ENCODE measurements around the gene CREB1.

- no peak for TF ChIP-seq EZH2 (IDR thresholded peaks at IDR 0.05; ENCODE audit: borderline replicate concordance, control insufficient read depth, low read depth, low read length)
- TF ChIP-seq DPF2 (IDR thresholded peaks at IDR 0.05), result no peak
- no peak for TF ChIP-seq ETV6 (conservative IDR thresholded peaks at IDR 0.05 in 1 of 2, IDR thresholded peaks at IDR 0.05 in 1 of 2; ENCODE audit: borderline replicate concordance in 1 of 2, low read depth in 1 of 2)
- TF ChIP-seq ZBTB40 (IDR thresholded peaks at IDR 0.05; ENCODE audit: borderline replicate concordance), result no peak
- no peak for TF ChIP-seq SMAD5 (IDR thresholded peaks at IDR 0.05; ENCODE audit: low read depth)
- no peak for TF ChIP-seq BACH1 (IDR thresholded peaks at IDR 0.05; ENCODE audit: borderline replicate concordance)
- no peak for TF ChIP-seq RFX5 (IDR thresholded peaks at IDR 0.05; ENCODE audit: low read depth, low read length)
- no peak for TF ChIP-seq USF2 (IDR thresholded peaks at IDR 0.05; ENCODE audit: borderline replicate concordance, low read depth, low read length)
- TF ChIP-seq HCFC1 (IDR thresholded peaks at IDR 0.05; ENCODE audit: low read length), result no peak
- no peak for TF ChIP-seq POLR2A (IDR thresholded peaks at IDR 0.05; ENCODE audit: low read depth, low read length)
- TF ChIP-seq MAX (IDR thresholded peaks at IDR 0.05; ENCODE audit: low read depth, low read length), result no peak
- no peak for TF ChIP-seq CTCF (IDR thresholded peaks at IDR 0.05 in 2 of 3, conservative IDR thresholded peaks at IDR 0.05 in 1 of 3; ENCODE audit: control insufficient read depth in 2 of 3, extremely low read depth in 1 of 3, insufficient read depth in 1 of 3, low read depth in 3 of 3, low read length in 3 of 3)
- TF ChIP-seq HSF1 (IDR thresholded peaks at IDR 0.05; ENCODE audit: low read depth, low read length), result no peak
These were observed 90.0 kb downstream of the CREB1 start for GRCh38 chr2:207619764-207620203.
